Neutrophil (primary cell): ENCODE data around the gene CFAP221.

Experiments used
- H3K27ac ChIP-seq: fragments of 200-600 bp; sonication (generic); 2 replicates; pipeline ENCODE4 v1.5.1; 2016; ENCODE audit warnings: mild to moderate bottlenecking, moderate library complexity
- H3K27me3 ChIP-seq: fragments of 200-600 bp; sonication (generic); 2 replicates; pipeline ENCODE4 v1.6.0; 2016; ENCODE audit warnings: mild to moderate bottlenecking
- H3K36me3 ChIP-seq: fragments of 200-600 bp; sonication (generic); 2 replicates; pipeline ENCODE4 v1.5.1; 2017
- H3K4me1 ChIP-seq, 2 experiments: fragments of 200-600 bp in 1 of 2; sonication (generic) in 1 of 2; 1 replicate in 1 of 2; 2 replicates in 1 of 2; pipeline versions ENCODE4 v1.5.1 to v1.6.1; 2013 to 2016; ENCODE audit warnings: low read depth in 1 of 2, low read length in 1 of 2, mild to moderate bottlenecking in 1 of 2, moderate library complexity in 1 of 2; ENCODE audit not compliant: control insufficient read depth in 1 of 2, insufficient read depth in 1 of 2
- H3K4me3 ChIP-seq, 2 experiments: fragments of 200-600 bp in 1 of 2; sonication (generic) in 1 of 2; 1 replicate in 1 of 2; 2 replicates in 1 of 2; pipeline ENCODE4 v1.5.1; 2013 to 2016; ENCODE audit warnings: low read depth in 1 of 2, low read length in 1 of 2, mild to moderate bottlenecking in 1 of 2, moderate library complexity in 1 of 2
- H3K9me3 ChIP-seq: fragments of 200-600 bp; sonication (generic); 2 replicates; pipeline ENCODE4 v1.5.1; 2016
- TF ChIP-seq, protein P1 (sequence below): fragments of 200-600 bp; sonication (generic); IDR thresholded peaks from 2 replicates; pipeline ENCODE4 v1.5.1; 2016; ENCODE audit warnings: antibody characterized with exemption

The CFAP221 gene

DNA sequence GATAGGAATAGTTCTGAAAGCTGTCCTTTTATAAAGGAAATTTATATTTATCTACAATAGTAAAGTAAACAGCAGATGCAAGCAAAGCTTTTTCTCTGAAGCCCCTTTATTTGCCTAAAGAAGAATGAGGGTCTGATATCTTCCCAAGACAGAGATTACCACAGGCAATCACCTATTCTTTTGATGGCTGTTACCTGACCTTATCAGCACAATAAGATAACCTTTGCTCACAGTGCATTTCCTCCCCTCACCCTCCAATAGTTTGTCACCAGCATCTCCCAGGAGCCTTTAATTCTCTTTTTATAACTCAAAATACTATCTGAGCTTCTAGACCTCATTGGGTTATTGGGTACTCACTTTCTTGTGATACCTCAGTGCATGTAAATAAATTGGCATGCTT is 6.5 kb upstream of the CFAP221 start:
- TF ChIP-seq, protein P1, sequence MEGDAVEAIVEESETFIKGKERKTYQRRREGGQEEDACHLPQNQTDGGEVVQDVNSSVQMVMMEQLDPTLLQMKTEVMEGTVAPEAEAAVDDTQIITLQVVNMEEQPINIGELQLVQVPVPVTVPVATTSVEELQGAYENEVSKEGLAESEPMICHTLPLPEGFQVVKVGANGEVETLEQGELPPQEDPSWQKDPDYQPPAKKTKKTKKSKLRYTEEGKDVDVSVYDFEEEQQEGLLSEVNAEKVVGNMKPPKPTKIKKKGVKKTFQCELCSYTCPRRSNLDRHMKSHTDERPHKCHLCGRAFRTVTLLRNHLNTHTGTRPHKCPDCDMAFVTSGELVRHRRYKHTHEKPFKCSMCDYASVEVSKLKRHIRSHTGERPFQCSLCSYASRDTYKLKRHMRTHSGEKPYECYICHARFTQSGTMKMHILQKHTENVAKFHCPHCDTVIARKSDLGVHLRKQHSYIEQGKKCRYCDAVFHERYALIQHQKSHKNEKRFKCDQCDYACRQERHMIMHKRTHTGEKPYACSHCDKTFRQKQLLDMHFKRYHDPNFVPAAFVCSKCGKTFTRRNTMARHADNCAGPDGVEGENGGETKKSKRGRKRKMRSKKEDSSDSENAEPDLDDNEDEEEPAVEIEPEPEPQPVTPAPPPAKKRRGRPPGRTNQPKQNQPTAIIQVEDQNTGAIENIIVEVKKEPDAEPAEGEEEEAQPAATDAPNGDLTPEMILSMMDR, result no peak
- H3K4me3 ChIP-seq, result no peak overlapping the region
- no peaks in the 10 kb centered on the region for H3K36me3 ChIP-seq
- no peak overlapping the region for H3K27ac ChIP-seq
- no peaks in the 10 kb centered on the region for H3K9me3 ChIP-seq
- peaks cover 29% of the 10 kb centered on the region for H3K27me3 ChIP-seq
- H3K4me1 ChIP-seq, result no peaks in the 10 kb centered on the region

GRCh38 chr2:119541476-119541875 is 2.8 kb upstream of the CFAP221 start:
- H3K4me1 ChIP-seq, result peaks cover 0 to 4% of the 10 kb centered on the region in 2 experiments
- no peaks in the 10 kb centered on the region for H3K9me3 ChIP-seq
- TF ChIP-seq, protein P1, result no peak
- no peaks in the 10 kb centered on the region for H3K36me3 ChIP-seq
- no peak overlapping the region for H3K27ac ChIP-seq
- peaks cover 66% of the 10 kb centered on the region for H3K27me3 ChIP-seq
- no peak overlapping the region for H3K4me3 ChIP-seq

GRCh38 chr2:119544939-119545475 is 758 bp downstream of the CFAP221 start:
- H3K27ac ChIP-seq, result no peak overlapping the region
- peaks cover 0 to 4% of the 10 kb centered on the region in 2 experiments for H3K4me1 ChIP-seq
- no peaks in the 10 kb centered on the region for H3K9me3 ChIP-seq
- TF ChIP-seq, protein P1, result no peak
- H3K27me3 ChIP-seq, result peaks cover 96% of the 10 kb centered on the region
- no peak overlapping the region for H3K4me3 ChIP-seq
- H3K36me3 ChIP-seq, result no peaks in the 10 kb centered on the region

GRCh38 chr2:119545754-119546446 is 1.7 kb downstream of the CFAP221 start:
- no peak overlapping the region for H3K27ac ChIP-seq
- H3K4me3 ChIP-seq, result no peak overlapping the region
- no peaks in the 10 kb centered on the region for H3K36me3 ChIP-seq
- H3K9me3 ChIP-seq, result no peaks in the 10 kb centered on the region
- H3K4me1 ChIP-seq, result peaks cover 0 to 4% of the 10 kb centered on the region in 2 experiments
- TF ChIP-seq, protein P1, result no peak
- H3K27me3 ChIP-seq, result peaks cover 89% of the 10 kb centered on the region

DNA sequence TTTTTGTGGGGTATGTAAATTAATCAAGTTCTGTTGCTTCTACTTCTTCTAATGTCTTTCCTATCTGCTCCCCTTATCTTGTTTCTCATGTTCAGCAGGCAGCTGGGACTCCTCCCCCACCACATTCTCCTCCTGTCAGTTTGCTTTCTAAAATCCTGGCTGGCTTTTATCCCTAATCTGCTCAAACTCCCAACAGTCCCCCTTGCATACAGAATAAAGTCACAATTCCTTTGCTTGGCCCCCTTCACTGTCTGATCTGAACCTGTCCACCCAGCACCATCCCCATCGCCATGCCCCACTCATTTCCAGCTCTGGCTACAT is 2.2 kb downstream of the CFAP221 start:
- no peaks in the 10 kb centered on the region for H3K36me3 ChIP-seq
- no peak overlapping the region for H3K4me3 ChIP-seq
- TF ChIP-seq, protein P1, result no peak
- H3K4me1 ChIP-seq, result peaks cover 0 to 4% of the 10 kb centered on the region in 2 experiments
- no peak overlapping the region for H3K27ac ChIP-seq
- H3K9me3 ChIP-seq, result no peaks in the 10 kb centered on the region
- peaks cover 84% of the 10 kb centered on the region for H3K27me3 ChIP-seq
